HG03280 (cell line): ENCODE data around the gene GALNT13.

Experiments
- ATAC-seq: cut with Tn5 transposase; IDR thresholded peaks from one replicate; pipeline ENCODE4 v1.9.1; 2021; ENCODE audit warnings: mild to moderate bottlenecking, moderate library complexity; ENCODE audit not compliant: unreplicated experiment

The GALNT13 gene

DNA sequence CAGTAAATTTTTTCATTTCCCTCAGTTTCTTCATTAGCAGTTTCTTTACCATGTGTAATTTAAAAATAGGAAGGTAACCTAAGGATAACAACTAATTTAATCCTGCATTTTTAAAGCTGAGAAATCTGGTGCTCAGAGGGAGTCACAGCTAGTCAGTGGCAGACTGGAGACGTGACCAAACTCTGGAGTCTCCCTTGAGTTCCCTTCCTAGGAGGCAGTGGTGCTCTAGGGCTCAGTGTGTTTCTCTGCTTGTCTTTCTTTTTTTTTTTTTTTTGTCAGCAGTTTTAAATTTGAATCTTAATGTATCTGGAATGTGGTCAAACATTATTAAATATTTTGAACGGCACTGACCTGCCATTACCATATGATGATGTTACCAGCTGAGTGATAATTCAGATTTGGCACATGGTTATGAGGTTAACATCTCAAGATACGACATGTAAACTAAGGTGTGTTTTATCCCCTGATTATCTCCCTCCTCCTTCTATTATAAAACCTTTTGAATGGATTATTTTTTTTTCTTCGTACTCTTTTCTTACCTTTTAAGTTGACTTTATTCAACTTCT, 226.2 kb downstream of the GALNT13 start:
- ATAC-seq, result no peak

DNA sequence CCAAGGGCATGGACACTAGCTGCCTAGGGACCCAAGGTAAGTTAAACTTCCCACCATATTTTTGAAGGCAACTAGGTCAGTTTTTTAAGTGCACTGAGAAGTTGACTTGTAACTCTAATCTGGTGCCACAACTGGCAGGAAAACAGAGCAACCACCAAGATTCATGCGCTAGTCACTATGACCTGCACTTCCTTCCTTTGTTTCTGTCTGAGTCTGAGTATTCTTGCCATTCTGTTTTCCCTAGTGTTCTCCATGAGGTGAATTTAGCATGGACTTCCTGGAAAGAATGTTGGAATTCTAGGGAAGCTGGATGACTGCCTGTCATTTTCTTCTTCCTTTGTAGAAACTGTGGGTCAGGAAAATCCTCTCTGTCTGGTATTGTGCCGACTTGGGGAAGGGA, 249.0 kb downstream of the GALNT13 start:
- ATAC-seq, result no peak

DNA sequence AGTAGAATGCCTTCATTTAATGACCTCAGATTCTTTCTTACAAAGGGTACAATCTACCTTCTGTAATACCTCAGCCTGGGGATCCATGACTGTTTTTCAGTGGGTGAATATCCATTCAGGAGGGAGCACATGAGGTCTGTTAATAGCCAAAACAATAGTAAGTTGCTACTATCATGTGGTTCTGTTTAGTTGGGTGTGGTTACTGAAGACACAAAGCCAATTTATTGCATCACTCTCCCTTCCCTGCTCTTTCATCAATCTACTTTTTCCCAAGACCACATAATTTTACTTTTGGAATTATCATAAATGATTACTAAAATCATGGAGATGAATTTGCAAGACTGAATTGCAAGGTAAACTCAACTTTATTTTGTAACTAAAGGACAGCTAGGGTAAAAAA, 254.2 kb downstream of the GALNT13 start:
- no peak for ATAC-seq

DNA sequence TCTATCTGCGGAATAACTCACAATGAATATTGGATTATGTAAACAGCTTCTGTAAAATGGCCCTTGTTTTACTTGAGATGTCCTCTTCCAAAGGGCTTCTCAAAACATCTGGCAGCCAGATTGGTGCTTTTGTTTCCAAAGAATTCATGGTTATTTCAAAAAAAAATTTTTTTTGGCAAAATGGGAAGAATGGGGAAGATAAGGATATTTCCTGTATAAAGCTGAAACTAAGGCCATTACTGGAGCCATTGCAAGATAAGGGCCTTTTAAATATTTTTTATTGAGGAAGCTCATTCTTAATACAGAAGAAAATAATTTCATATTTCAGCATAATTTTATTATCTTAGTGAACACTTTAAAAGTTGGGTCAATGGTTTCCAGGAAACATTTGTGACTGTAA, 259.1 kb downstream of the GALNT13 start:
- ATAC-seq, result no peak

DNA sequence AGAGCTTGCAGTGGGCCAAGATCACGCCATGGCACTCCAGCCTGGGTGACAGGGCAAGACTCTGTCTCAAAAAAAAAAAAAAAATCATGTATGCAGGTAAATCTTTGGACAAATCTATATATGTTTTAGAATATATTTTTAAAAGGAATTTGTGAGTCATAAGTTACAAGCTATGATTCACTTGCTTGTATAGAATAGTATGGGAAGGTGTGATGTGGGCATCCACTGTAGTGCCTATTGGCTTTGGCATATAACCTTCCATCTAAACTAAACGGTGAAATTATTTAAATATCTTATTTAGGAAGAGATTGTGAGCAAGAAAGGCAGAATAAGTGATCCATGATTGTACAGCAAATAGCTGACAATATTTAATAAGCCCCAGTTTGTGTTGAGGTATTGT, 261.1 kb downstream of the GALNT13 start:
- ATAC-seq, result no peak

DNA sequence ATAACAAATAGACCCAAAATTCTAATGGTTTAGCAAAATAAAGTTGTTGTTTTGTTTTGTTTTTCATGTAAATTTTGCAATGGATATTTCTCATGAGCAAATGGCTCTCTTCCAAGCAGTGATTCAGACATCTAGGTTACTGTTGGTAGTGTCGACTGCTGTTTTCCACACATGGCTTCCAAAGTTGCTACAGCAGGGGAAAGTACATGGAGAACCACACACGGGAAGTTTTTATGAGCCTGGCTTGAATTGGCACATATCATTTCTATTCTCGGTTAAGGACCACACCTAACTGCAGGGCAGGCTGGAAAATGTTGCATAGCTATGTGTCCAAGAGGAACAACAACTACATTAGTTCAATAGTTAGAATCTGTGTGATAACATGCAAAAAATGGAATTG, 262.1 kb downstream of the GALNT13 start:
- ATAC-seq, result no peak

DNA sequence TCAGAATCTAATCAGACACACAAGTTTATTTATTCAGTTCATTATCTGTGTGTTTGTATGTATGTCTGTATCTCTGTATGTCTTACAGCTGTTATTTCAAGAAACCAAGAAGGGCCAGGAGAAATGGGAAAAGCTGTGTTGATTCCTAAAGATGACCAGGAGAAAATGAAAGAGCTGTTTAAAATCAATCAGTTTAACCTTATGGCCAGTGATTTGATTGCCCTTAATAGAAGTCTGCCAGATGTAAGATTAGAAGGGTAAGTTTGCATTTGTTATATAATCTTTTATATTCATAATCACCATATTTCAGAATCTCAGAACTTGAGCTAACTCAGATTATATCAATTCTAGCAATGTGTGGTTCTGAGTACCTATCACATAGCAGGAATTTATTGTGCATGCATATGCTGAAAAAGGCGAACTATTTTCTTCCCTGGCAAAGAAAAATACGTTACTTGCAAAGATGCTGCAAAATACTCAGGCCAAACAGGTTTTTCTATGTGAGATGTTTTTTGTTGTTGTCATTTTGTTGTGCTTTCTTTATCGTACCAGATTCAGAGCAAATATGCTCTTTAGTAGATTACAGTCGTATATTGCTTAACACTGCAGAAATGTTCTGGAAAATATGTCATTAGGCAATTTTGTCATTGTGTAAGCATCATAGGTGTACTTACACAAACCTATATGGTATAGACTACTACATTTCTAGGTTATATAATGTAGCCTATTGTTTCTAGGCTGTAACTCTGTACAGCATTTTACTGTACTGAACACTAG, 268.7 kb downstream of the GALNT13 start:
- no peak for ATAC-seq

DNA sequence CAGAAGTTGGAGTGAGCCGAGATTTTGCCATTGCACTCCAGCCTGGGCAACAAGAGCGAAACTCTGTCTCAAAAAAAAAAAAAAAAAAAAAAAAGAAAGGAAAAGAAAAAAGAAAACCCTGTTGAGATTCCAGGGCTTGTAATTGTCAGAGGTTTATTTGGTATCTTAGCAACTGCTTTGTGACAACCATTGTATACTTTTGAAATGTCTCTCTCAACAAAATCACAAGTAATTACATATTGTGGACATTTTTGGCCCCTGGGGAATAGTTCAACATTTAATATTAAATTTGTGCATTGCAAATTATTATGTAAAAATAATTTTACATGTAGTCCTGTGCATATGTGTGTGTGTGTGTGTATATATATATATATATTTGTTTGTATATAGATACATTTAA, 270.8 kb downstream of the GALNT13 start:
- ATAC-seq, result no peak

DNA sequence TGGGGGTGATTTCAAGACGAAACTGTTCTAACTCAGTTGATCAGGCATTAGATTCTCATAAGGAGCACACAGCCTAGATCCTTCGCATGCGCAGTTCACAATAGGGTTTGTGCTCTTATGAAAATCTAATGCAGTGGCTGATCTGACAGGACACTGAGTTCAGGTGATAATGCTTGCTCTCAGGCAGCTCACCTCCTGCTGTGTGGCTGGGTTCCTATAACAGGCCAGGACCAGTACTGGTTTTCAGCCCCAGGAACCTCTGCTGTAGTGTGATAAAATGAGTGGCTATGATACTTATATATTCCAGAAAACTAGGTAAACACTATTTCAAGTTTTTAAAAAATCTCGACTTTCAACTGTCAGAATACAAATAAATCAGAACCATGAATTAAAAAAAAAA, 271.4 kb downstream of the GALNT13 start:
- no peak for ATAC-seq

DNA sequence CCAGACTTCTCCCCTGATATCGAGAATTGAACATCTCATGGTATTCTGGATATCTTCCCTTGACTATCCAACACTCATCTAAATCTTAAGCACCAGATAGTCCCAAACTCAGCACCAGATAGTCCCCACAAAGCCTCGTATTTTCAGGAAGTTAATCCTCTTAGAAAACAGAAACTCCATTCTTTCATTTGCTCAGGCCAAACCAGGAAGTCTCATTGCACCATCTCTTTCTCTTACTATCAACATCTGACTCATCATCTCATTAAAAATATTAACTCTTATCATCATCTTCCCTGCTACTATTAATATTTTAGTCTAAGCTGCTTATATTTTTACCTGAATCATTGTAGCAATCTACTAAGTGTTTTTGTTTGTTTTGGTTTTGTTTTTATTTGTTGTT, 286.4 kb downstream of the GALNT13 start:
- no peak for ATAC-seq

DNA sequence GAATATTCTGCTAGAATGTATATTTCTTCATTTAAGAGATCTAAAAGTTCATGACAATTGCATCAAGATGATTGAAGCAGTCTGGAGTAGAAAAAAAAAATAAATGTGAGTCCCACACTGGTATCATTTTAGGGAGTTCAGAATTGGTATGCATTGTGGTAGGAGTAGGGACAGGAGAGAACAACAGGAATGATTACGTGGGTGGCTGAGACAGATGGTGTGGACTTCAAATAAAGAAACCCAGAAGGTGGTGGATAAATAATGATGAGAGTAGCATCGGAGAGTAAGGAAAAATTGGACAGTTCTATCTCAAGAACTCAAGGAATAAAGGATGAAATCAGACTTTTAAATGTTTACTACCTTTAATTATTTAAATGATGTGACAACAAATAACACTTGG, 289.6 kb downstream of the GALNT13 start:
- no peak for ATAC-seq

DNA sequence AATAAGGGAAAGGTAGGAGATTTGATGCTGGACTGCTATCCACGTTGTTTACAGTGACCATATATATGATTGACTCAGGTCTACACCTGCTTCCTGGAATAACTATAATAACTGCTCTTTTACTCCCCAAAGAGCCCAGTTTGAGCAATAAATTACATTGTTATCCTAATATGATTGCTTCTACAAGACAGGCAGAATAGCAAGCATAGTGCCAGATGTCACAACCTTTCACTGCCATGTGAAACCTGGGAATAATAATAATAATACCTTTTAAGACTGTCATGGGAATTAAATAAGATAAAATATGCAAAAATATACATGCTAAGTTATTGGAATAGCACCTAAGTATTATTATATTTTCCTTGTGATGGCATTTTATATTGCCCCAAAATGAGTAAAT, 298.7 kb downstream of the GALNT13 start:
- ATAC-seq, result no peak

DNA sequence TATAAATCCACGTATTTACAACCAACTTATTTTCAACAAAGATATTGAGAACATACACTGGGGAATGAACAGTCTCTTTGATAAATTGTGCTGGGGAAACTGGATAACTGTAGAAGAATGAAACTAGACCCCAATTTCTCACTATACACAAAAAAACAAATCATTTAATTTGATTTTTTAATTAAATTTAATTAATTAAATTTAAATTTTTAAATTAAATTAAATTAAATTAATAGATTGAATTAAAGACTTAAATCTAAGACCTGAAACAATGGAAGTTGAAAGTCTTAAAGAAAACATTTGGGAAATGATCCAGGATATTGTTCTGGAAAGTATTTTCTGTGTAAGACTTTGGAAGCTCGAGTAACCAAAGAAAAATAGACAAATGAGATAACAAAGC, 301.4 kb downstream of the GALNT13 start:
- no peak for ATAC-seq

DNA sequence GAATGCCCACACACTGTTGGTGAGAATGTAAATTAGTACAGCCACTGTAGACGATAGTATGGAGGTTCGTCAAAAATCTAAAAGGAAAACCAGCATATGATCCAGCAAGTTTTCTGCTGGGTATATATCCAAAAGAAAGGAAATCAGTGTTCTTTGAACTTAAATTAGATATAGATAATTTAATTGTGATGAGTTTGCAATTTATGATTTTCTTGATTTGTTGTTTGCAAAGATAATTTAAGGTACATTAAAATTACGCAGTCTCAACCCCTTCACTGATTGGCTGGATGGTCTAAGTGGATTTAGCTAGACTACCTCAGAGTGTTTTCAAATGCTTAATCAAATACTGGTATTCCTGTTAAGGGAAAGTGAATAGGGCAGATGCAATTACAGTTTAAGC, 302.2 kb downstream of the GALNT13 start:
- no peak for ATAC-seq

DNA sequence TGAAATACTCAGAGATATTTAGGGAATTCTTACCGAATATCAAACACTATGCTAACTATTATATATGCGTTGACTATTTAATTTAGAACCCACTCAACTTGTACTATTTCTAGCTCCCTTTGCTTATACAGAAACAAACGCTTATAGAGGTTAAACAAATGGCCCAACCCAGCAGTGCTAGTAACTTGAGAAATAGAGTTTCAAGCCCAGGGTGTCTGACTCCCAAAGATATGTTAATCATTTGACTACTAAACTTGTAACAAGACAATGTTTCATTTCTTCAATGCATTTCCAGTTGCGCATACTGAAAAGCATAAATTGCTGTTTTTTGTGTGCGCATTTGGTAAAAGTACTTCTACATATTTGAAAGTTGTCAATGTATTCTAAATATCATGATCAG, 310.3 kb downstream of the GALNT13 start:
- no peak for ATAC-seq

DNA sequence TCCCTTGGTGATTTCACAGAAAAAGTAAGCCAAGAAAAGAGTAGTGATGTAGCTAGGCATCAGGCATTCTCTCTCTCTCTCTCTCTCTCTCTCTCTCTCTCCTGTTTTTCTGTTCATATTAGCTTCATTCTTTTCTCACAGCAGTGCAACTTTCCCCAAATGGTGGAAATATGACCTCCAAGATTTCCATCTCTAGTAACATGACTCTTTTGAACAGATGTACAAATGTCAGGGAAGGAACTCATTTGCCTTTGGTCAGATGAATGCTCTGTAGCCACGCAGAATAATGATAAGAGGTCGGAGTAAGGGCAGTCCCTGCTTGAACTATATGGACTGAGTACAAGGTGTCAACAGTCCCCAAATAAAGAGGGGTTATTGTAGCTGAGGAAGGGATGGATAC, 316.2 kb downstream of the GALNT13 start:
- no peak for ATAC-seq

DNA sequence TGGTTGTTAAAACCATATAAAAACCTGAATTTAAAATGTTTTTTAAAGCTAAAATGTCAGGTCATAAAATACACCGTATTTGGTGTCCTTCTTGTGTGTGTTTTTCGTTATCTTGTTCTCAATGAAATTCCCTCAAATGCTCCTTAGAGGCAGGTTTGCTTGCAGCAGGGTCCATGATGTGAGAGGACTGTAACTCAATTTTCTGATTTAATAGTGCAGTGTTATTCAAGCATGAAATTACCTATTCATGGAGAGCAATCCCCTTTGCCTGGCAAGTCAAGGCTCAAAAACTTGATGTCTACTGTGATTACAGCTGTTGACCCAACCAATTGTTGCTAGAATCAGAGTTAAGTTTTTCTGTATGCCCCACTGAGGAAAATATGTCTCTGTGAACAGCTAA, 318.2 kb downstream of the GALNT13 start:
- ATAC-seq, result no peak

DNA sequence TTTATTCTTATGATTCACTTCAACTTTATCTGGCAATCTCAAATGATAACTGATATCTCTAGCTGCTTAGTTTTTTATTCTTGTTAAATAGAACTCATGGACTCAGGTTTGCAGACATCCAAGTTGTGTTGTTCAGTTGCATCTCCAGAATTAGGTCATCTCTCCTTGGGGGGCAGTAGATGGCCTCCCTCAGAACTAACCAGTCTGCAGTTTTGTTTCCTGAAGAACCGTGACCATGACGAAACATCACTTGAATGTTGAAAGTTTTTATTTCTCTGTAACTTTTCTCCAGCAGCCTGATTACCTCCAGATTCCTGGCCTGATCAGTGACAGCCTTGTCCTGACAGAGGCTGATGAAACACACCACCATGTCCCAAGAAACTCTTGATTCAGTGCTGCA, 321.5 kb downstream of the GALNT13 start:
- no peak for ATAC-seq

DNA sequence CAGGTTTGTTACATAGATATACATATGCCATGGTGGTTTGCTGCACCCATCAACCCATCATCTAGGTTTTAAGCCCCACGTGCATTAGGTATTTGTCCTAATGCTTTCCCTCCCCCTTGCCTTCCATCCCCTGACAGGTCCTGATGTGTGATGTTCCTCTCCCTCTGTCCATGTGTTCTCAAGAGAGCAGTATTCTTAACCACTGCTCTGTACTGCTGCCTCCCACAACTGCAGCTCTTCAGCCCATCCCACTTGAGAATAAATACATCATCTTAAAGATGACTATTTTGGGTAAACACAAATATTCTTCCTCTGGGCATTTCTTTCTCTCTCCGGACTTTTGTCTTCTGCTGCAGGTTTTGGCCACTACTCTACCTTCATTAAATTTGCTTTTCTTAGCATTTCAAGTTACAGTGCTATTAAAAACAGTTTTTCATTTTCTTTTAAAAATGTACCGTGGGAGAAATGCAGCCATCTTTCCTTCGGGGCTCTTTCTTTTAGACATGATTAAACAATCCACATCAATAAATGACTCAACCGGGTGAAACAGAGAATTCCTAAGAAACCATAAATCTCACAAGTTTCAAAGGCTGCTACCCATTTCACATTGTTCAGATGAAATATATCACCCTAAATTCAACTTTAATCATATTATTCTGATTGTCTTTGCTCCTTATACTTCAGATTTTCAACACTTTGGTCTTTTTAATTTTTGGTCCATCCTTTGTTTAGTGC, 323.4 kb downstream of the GALNT13 start:
- ATAC-seq, result no peak

DNA sequence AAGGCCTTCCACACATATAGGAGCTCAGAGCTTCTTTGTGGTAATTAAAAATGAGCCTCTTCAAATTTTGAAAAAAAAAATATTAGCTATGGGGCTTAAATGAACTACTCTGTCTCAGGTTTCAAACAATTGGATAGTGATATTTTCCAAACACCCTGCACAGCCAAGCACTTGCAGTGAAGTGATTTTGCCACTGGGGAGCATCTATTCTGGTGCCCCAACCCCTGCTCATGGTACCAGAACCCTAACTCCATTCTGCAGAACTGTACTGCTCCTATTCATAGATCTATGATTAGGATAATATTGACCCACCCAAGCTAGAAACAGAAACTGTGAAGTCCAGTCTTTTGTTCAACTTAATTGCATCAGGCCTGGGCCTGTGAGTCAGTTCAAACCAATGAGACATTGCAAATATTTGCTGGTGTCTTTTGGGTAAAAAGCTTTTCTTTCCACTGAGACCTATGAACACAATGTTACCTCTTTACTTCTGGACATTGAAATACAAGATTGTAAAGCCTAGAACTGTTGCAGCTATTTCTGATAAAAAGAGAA, 324.0 kb downstream of the GALNT13 start:
- ATAC-seq, result no peak

DNA sequence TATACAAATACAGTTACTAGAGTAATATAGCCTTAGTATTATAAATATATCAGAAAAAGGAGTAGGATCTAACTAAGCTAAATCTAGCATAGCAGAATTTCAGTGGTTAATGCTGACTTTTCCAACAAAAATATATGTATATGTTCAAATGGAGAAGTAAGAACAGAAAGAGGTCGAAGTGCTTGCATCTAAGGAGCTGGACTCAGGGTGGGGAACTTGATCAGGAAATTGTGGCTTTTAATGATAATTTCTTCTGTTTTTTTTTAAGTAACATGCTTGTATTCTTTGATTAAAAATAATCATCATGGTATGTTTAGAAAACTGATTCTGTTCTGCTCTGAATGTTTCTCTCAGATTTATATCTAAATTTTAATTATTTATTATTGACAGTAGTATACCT, 327.1 kb downstream of the GALNT13 start:
- ATAC-seq, result no peak

DNA sequence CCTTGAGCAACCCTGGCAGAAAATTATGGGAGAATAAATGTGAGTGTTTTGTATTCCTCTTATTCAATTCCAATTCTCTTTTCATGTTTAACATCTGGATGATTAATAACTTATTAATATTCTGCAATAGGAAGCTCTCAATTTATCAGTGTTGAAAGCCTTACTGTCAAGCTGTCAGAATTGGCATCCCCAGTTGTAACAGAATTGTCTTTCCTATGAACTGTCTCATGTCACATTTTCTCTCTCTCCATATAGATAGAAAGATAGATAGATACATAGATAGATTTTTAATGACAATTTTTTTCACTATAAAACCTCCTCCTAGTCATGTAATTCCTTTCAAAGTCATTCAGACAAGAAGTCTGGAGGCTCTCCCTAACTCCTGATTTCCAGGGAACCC, 331.5 kb downstream of the GALNT13 start:
- no peak for ATAC-seq
